HG03432 (cell line): ENCODE data around the gene CASQ1.

Experiments
- ATAC-seq: cut with Tn5 transposase; IDR thresholded peaks from one replicate; pipeline ENCODE4 v1.9.1; 2021; ENCODE audit warnings: mild to moderate bottlenecking, moderate library complexity; ENCODE audit not compliant: unreplicated experiment

CASQ1 gene

DNA sequence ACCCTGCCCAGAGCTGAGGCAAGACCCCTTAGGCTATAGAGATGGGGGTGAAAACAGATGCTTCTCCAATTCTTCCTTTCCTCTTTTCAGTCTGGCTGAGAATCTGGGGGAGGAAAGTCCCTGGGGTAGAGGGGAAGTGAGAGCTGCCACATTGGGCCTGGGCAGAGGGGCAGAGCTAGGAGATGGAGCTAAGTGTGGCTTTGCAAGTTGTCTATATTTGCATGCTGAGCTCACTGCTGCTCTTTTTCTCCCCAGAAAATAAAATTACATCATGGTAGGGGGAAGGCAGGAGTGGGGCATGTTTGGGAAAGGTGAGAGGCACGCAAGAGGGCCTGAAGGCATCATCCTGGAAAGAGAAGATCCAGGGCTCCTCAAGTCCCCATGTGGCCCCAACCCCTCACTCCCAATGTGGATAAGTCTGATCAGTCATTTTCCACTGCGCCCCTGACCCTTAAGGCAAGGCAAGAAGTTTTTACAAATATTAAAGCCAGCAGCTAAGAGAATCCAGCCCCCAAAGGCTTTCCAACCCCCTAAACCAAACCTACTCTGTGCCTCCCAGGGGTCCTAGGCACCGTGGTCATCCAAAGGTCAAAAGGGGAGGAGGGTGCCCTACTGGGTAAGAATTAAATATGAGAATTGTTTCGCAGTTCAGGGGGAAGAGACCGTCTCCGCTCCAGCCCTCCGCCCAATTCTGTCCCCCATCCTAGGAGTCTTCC is 14.3 kb downstream of the CASQ1 start:
- peak; percentile 71 for ATAC-seq

- peak; percentile 57 for ATAC-seq
These were observed 15.1 kb downstream of the CASQ1 start, which contains the start of gene PEA15 for GRCh38 chr1:160205242-160206035. PEA15 (plus strand) TSS chr1:160205384; CDS start chr1:160211545, 6,161 bp downstream.

DNA sequence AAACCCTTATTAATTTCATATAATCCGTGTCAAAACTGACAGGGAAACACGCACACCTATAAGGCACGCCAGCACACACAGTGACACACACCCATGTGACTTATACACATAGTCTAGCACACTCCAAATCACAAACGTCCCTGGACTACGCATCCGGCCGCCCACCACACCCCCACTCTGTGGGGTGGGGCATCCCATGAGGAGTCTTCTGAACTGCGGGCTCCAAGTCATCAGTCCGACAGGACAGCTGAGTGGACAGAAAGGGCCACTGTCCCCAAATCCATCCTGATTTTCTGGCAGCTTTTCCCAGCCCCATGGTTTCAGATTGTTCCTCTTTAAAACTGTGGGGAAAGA is 15.6 kb downstream of the CASQ1 start:
- peak; percentile 28 for ATAC-seq

- ATAC-seq = no peak
These were observed 16.2 kb downstream of the CASQ1 start for GRCh38 chr1:160206421-160207117.

DNA sequence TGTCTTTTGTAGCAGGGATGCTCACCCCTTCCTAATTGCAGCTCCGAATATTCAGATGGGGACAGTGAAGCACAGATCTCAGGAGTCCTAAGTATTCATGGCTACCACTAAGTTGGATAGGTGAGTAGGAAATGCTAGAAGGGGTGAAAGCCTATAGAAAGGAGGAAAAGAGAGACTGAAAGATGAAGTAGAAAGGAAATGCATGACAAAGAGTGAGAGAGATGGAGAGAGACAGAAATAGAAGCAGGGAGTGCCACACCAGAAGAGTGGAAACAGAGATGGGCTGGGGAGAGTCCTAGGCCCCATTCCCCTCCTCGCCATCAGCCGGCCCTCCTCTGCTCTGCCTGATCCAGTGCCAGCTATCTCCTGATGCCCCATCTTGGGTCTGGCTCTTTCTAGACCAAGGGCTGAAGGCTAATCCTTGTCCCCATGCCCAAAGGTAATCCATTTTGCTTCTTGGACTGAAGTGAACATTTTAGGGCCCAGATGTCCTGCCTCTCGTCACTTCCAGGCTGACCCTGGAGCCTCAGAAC is 16.8 kb downstream of the CASQ1 start:
- no peak for ATAC-seq

- ATAC-seq = no peak
These were observed 17.6 kb downstream of the CASQ1 start for GRCh38 chr1:160207771-160208556.

DNA sequence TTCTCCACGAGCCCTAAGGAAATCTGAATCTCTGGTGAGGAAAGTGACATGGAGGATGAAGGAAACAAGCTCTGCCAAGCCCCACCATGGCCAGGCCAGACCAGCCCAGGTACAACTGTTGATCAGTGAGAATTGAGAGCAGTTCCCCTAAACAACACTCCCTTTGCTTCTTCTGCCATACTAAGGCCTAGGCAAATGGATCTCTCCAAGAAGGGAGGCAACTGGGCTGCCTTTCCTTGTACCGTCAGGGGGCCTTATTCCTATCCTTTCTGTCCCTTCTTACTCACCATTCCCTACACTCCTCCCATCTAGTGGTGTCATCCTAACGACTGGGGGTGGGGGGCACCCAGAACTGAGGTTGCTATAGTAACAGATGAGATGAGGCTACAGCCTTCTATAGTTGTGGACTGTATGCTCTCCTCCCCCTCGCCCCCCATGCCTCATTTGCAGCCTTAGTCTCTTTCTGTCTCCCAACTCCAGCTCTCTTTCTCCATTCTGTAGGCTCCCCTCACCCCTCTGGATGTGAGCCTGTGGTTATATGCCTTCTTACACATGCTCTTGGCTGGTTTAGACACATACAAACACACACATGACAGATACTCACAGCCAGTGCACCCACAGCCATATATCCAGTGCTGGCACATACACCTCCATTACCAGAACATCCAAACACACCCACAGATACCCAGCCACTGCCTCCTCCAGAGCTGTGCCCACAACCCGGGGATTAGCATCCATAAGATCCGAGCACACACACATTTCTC is 18.4 kb downstream of the CASQ1 start:
- ATAC-seq = no peak

DNA sequence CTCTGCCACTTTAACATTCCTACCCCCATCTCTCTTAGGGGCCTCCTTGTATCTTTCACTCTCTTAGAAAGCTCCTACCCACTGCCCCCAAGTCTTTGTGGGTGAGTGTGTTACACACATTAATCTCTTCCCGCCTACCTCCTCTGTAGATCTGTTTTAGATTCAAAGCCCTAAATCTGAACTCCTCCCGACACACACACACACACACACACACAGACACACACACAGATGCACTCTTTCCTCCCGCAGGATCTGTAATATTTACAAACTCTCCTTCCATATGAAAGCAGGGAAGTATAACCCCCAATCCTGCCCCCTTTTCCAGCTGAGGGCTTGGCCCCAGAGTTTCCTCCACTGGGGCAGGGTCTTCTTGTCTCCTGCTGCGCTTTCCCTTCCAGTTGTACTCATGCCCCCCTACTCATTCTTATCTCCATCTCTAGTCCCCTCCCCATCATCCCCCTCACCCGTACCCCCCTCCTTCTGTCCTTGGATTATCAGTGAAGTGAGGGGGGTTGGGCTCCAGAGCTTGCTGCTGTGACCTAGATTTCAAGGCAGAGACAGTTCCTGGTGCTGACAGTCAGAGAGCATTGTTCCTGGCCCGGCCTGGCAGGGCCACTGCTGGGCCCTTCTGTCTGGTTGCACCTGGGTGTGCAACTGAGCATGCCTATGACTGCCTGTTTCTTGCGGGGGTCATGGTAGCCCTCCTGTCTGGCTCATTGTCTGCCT is 19.1 kb downstream of the CASQ1 start:
- ATAC-seq = no peak

DNA sequence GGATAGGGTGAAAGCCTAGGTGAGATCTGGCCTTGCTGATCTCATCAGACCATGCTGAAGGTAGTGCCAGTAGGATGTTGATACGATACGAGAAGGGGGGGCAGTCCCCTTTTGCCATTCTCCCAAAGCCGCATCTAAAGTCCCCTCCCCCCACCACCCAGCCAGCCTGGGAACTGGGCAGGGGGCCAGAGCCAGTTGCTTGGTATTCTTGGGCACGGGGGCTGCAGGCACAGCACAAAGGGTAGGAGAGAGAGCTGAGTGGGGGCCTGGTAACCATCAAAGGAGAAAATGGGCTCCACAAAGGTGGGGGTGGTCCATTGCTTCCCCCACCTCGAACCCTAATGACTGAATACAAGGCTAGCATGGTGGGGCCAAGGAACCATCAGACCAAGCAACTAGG is 20.2 kb downstream of the CASQ1 start:
- no peak for ATAC-seq

DNA sequence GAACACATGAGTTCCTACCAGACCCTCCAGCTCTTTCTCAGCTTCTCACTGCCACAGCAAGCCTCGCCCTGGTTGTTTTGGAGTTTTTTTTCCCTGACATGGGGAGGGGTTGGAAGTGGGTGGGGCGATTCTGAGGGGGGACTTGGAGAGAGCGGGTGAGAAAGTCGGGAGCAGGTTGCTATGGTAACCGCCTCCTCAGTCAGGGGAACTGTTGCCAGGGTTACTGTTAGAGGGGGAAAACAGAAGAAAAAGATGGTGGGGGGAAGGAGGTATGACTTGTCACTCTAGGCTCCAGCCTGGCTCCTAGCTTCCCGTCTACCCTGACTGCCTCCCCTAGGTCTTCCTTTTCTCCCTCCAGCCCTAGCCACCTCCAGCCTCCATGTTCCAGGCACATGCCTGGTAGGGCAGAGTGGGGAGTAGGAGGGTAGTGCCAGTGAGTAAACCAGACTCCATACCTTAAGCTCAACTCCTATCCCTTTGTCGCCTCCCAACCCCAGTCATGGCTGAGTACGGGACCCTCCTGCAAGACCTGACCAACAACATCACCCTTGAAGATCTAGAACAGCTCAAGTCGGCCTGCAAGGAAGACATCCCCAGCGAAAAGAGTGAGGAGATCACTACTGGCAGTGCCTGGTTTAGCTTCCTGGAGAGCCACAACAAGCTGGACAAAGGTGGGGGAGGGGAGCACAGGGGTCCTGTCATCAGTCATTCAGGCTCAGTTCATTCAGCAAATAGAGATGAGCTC is 20.8 kb downstream of the CASQ1 start:
- no peak for ATAC-seq

- no peak for ATAC-seq
These were observed 24.2 kb downstream of the CASQ1 start for GRCh38 chr1:160214481-160215140.

GRCh38 chr1:160216301-160216700 is 25.9 kb downstream of the CASQ1 start:
- no peak for ATAC-seq

GRCh38 chr1:160217481-160218051 is 27.2 kb downstream of the CASQ1 start:
- no peak for ATAC-seq

GRCh38 chr1:160219062-160219929 is 28.9 kb downstream of the CASQ1 start:
- no peak for ATAC-seq

DNA sequence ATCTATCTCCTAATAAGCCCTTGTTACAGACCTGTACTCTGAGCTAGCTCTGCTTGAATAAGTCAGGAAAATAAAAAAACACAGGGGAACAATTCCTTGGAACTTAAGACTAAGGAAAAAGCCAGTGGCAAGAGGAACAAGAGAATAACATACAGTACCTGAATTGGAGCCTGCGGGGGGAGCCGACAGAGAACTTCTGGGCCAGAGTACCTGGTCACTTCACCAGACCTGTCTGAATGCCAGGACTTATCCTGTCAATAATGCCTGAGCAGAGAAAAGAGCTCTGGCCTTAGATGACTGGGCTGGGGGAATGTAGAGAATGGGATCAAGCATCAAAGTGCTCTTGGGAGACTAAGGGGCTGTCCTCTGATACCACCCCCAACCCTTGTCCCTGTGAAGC is 29.9 kb downstream of the CASQ1 start:
- ATAC-seq = no peak

DNA sequence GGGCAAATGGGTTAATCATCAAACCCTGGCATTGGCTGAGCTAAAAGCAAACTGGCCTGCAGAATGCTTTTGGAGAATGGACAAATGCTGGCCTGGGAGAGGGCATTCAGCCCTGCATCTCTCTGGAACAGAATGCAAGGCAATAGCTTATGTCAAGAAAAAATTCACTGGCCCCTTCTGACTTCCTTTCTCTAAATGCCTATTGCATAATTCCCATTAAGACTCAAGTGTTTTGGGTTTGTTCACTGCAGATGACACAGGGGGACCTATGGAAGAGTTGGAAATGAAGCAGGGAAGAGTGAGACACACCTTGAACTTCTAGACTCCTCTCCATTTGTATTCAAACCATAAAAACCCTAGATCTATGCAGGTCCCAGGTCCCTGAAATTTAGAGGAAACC is 30.7 kb downstream of the CASQ1 start:
- ATAC-seq = no peak

DNA sequence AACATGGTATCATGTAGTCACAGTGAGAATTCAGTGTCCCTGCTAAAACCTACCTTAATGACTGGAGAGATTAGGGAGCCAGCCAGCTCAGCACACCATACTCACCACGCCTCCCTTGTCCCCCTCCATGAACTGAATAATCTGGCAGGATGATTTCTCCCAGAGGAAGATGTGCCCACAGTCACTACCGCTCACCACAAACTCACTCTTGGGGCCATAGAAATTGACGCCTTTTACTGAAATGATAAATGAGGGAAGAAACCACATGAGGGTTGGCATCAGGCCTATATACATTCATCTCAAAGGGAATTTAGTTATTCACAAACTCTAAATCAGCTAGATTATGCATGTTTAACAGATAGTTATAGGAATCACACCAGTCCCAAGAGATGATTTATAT is 32.2 kb downstream of the CASQ1 start:
- no peak for ATAC-seq
